GM21786 (cell line): ENCODE results near the gene TSHR.
A peak's percentile ranks its signal among the peaks of the same experiment; 100 is the strongest.
"Not testable (repeated sequence)": the region's sequence is repeated elsewhere in the genome, so short reads cannot be mapped to it uniquely, and the experiment has no call there.

ENCODE experiments used
- ATAC-seq: cut with Tn5 transposase; IDR thresholded peaks from one replicate; pipeline ENCODE4 v1.9.1; 2021; ENCODE audit not compliant: unreplicated experiment

Gene TSHR

DNA sequence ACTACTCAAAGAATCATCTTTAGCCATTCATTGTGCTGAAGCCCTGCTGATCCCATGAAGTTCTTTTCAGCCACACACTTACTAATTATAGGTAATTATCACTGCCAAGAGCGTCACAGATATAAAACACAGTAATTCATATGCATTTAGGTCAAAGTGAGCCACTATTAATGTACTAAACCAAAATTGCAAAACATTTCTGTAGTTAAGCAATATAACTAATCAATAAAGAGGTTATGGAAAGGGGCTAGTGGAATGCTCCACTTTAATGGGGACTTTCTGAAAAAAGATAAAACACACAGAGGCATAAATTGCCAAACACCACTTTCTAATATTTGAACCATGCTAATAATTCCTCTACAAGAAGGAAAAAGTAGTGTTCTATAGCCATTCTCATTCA is 7.1 kb upstream of the TSHR start:
- no peak for ATAC-seq

- ATAC-seq = no peak
Observed at GRCh38 chr14:80951491-80951890, 3.9 kb upstream of the TSHR start.

DNA sequence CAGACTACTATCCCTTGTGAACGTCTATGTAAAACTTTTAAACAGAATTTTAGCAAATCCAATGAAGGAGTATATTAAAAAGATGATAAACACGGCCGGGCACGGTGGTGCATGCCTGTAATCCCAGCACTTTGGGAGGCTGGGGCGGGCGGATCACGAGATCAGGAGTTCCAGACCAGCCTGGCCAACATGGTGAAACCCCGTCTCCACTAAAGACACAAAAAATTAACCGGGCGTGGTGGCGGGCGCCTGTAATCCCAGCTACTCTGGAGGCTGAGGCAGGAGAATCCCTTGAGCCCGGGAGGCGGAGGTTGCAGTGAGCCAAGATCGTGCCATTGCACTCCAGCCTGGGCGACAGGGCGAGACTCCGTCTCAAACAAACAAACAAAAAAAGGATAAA is 2.2 kb upstream of the TSHR start:
- not testable (repeated sequence) for ATAC-seq

- no peak for ATAC-seq
Observed at GRCh38 chr14:80954687-80955299, 628 bp upstream of the TSHR start.

GRCh38 chr14:80956102-80956501 is 681 bp downstream of the TSHR start:
- ATAC-seq = no peak

DNA sequence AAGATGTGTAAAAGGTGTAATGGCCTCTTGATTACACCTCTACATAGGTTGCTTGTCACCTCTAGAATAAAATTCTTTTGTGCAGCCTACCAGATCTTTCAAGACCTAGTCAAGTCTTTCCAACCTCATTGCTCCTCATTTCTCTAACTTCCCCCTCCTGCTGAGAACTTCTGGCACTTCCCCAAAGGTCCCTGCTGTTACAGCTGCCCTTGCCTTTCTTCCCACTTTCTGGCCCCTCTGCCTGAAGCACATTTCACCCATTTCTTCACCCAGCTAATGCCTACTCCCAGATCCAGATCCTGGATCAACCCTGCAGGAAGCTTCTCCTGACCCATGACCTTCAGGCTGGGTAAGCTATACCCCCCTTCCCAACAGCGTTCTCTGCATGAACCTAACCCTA is 1.5 kb downstream of the TSHR start:
- no peak for ATAC-seq

DNA sequence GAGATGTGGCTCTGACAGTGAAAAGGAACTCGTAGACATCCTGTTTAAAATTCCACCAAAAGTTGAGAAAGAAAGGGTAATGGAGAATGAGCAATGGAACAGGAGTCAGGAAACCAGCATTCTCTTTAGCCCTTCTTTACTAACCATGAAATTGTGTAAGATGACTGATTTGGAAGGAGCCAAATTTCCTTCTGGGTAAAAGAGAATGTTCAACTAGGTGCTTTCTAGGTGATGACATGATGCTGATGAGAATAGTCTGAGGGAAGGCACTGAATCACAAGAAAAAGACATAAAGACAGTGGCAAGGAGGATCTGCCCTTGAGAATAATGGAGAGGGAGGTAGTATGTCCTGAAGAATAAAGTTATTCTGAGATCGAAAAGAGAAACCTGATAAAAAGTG is 2.2 kb downstream of the TSHR start:
- ATAC-seq = no peak

- ATAC-seq = no peak
Observed at GRCh38 chr14:80958226-80958625, 2.8 kb downstream of the TSHR start.

DNA sequence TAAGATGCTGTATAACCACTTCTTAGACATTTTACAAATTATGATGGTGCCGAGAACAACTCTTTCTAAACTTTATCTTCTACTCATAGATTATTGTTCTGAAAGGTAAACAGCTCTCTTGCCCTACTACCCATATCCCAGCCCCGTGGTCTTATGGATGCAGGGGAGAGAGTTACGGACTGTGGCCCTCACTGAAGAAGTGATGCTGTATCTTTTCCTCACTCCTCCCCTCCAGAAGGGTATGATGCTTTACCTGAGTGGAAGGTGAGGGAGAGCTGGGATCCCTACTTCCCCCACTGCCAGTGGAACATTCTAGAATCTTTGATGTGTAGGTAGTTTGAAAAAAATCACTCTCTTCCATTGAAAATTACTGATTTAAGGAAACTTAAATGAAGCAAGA is 3.5 kb downstream of the TSHR start:
- ATAC-seq = no peak

- ATAC-seq = peak; percentile 98
Observed at GRCh38 chr14:80959496-80959895, 4.1 kb downstream of the TSHR start.

GRCh38 chr14:80965037-80965436 is 9.6 kb downstream of the TSHR start:
- no peak for ATAC-seq

DNA sequence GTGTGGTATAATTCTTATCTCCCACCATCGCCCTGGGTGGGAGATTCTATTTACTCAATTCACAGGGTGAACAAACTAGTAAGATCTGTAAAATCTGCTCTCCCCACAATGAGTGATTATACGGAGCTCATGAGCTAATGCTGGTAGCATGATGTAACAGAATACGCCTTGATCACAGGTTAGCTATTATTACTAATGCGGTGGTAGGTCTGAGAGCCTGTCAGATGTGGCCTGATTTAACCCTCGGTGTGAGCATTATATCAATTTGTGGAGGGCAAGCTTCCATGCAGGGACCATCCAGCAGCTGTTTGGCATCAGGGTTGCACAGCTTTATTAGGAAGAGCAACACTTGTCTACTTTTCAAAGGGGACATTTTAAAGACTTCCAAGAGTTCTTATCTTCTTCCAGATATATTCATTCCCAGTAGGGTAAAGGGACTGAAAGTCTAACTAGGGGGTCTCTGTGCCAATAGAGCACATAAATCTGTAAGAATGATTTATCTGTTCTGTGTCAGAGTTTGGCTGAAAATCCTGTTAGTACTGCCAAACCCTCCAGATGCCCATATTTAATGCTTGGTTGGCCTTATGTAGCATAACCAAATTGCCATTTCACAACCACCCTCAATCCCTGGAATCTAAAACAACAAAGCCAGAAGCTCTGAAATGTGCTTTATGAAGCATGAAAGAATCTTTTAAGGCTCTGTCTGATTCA is 18.7 kb downstream of the TSHR start:
- no peak for ATAC-seq

- ATAC-seq = no peak
Observed at GRCh38 chr14:80974679-80975078, 19.3 kb downstream of the TSHR start.

DNA sequence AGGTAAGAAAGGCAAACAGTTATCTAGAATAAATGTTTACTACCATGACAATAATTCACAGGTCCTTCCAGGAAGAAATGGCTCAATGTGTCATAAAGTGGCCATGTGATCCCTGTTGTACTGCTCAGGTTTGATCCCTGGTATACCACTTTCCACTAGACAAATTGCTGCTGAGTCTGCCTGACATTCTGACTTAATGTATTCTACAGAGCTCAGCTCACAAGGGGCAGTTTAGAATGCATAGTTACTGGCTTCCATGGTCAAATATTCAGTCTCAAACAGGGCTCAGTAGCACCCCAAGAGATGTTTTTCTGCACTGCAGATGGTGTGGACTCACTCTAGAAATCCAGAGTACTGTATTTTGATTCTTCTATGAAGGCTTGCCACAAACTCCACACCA is 21.8 kb downstream of the TSHR start:
- ATAC-seq = no peak

GRCh38 chr14:80978403-80978802 is 23.0 kb downstream of the TSHR start:
- no peak for ATAC-seq

GRCh38 chr14:80979951-80980350 is 24.5 kb downstream of the TSHR start:
- ATAC-seq = no peak

DNA sequence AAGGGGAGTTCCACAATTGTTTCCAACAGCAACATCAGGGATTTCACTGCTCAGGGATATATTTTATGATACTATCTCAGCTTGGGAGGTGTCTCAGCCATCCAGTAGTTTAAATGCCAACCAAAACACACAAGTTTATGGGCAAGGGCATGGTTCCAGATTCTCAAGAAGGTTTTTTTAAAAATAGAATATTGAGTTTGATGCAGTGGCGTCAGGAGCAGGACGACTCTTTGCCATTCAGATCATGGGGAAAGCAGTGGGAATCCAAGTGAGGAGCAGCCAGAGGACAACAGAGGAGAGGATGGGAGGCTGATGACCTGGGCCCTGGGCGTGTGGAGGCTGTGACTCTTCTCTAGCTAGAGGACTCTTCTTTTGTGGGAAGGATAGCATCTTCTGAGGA is 25.7 kb downstream of the TSHR start:
- no peak for ATAC-seq

DNA sequence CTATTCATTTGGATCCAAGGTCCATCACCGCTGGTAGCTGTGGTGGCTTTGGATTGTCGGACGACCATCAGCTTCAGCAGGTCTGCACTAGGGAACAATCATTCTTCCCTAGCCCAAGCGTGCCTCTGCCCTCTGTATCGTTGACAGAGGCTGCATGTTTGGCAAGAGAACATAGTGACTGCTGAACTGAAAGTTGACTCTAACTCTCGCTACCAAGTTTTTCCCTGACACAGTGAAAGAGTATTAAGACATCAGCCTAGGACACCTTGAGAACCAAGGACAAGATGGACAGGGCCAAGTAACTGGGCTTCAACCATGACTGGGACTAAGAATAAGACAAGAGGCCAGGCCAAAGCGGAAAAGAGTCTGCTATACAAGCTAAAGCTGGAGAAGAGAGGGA is 26.3 kb downstream of the TSHR start:
- no peak for ATAC-seq

DNA sequence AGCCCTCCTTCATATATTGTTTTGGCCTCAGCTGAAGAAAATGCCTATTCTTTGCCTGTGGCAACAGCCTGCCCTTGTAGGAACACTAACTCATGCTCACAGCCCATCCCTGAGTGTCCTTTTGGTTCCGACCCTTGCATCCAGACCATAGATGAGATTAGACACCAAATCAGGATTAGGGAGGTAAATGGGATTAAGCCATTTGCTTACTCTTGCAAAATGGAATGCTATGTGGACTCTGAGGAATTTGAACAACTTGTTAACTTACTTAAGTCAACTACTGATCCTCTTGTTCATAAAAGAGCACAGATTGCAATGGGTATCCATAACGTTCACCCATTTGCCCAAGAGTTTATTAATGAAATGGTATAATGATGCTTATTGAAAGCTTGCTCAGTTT is 27.3 kb downstream of the TSHR start:
- no peak for ATAC-seq

GRCh38 chr14:80987235-80988032 is 32.0 kb downstream of the TSHR start:
- ATAC-seq = peak; percentile 55

DNA sequence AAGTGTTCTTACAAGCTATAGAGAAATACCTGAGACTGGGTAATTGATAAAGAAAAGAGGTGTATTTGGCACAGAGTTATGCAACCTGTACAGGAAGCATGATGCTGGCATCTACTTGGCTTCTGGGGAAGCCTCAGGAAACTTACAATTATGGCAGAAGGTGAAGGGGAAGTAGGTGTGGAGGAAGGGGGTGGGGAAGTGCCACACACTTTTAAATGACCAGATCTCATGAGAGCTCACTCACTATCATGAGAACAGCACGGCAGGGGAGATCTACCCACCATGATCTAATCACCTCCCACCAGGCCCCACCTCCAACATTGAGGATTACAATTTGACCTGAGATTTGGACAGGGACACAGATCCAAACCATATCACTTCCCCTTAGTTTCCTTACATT is 32.8 kb downstream of the TSHR start:
- no peak for ATAC-seq

DNA sequence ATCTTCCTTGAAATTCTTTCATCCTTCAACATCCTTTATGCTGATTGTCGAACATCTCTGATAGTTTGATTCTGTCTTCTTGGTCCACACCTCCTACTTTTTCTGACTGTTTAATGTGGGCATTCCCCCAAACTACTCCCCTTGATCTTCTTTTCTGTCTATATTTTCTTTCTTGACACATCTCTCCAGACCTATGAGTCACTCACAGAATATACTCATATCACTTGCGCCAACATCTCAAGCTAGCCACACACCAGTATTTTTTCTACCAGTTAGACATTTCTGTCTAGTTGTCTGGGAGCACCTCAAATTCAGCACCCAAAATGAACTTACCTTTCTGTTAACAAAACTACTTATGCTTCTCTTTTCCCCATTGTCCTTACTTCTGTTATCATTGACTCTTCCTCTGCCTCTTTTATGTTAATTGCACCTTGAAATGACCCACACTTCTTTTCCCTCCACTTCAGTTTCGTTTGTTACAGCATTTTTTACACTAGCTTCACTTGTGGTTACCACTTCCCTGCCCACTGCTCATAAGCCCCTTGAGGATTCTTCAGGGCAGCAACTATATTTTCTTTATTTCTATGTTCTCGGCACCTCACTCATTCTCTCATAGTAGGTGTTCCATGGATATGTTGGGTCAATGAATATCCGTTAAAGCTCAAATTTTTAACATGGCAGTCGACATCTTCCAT is 33.5 kb downstream of the TSHR start:
- peak; percentile 44 for ATAC-seq
